Erythroblast (primary cell): ENCODE data around the gene C1QL3.

Experiments used
- GATA1 ChIP-seq: IDR thresholded peaks from 2 replicates; pipeline ENCODE4 v1.6.1; 2011; ENCODE audit warnings: low read depth, mild to moderate bottlenecking, control low read depth, low read length, moderate library complexity
- POLR2A ChIP-seq: IDR thresholded peaks from 2 replicates; pipeline ENCODE4 v1.6.1; 2011; ENCODE audit warnings: mild to moderate bottlenecking, low read length

- TF ChIP-seq POLR2A (no peak), GATA1 (no peak)
These were observed 26.3 kb upstream of the C1QL3 start for GRCh38 chr10:16547973-16548372.
